PC-3 (cell line): Measurements from ENCODE around the gene CRY2. TPM values are rescaled to one million over a fixed set of nuclear protein-coding genes. Genes with fewer than 3 reads are reported as not detected.

Experiments used
- ATAC-seq: fragments of 200-7000 bp; cut with Tn5 transposase; 2 replicates; pipeline ENCODE4 v1.9.1; 2020; ENCODE audit warnings: mild to moderate bottlenecking, moderate library complexity
- BruUV-seq: library from RNA; stranded (reverse); fragments of 400-500 nt; replicated peaks from 2 replicates; lab custom pipeline; 2021; lab: Mats Ljungman, UMichigan
- CTCF ChIA-PET: fragments of 300-600 bp; sonication (Branson Sonifier 250); formaldehyde crosslinking; loops from one replicate; lab custom pipeline; 2022; ENCODE audit warnings: antibody characterized with exemption; lab: Charles Lee
- POLR2A ChIA-PET: fragments of 300-600 bp; sonication (Branson Sonifier 250); formaldehyde crosslinking; loops from one replicate; lab custom pipeline; 2022; ENCODE audit warnings: antibody characterized with exemption; ENCODE audit not compliant: unreplicated experiment; lab: Charles Lee
- DNase-seq: peaks from one replicate; pipeline ENCODE4 v3.0.0-alpha.2; 2015
- H2AFZ ChIP-seq: fragments of 300-600 bp; sonication (generic); 2 replicates; pipeline ENCODE4 v1.6.0; 2016; ENCODE audit warnings: antibody characterized with exemption, low read length
- H3F3A ChIP-seq: fragments of 300-600 bp; sonication (generic); one replicate; pipeline ENCODE4 v1.6.0; 2017; ENCODE audit warnings: antibody characterized with exemption, low read length, control low read depth, mild to moderate bottlenecking; ENCODE audit not compliant: unreplicated experiment
- H3K27ac ChIP-seq: fragments of 300-600 bp; sonication (generic); 2 replicates; pipeline ENCODE4 v1.5.1; 2016; ENCODE audit warnings: mild to moderate bottlenecking, low read length
- H3K27me3 ChIP-seq: fragments of 300-600 bp; sonication (generic); 2 replicates; pipeline ENCODE4 v1.6.1; 2016; ENCODE audit warnings: low read length, mixed read lengths
- H3K36me3 ChIP-seq: fragments of 300-600 bp; sonication (generic); 2 replicates; pipeline ENCODE4 v1.6.1; 2016; ENCODE audit warnings: low read depth, mixed run types, low read length, mixed read lengths
- H3K4me1 ChIP-seq: fragments of 300-600 bp; sonication (generic); 2 replicates; pipeline ENCODE4 v1.5.1; 2016; ENCODE audit warnings: low read length; ENCODE audit not compliant: insufficient read depth
- H3K4me2 ChIP-seq: fragments of 300-600 bp; sonication (generic); 2 replicates; pipeline ENCODE4 v1.6.0; 2016; ENCODE audit warnings: low read length
- H3K4me3 ChIP-seq: fragments of 300-600 bp; sonication (generic); 2 replicates; pipeline ENCODE4 v1.5.1; 2016; ENCODE audit warnings: mild to moderate bottlenecking, low read length, mixed read lengths
- H3K79me2 ChIP-seq: fragments of 300-600 bp; sonication (generic); 2 replicates; pipeline ENCODE4 v1.6.1; 2017; ENCODE audit warnings: low read length, mixed read lengths
- H3K9ac ChIP-seq: fragments of 300-600 bp; sonication (generic); 2 replicates; pipeline ENCODE4 v1.6.0; 2016; ENCODE audit warnings: mild to moderate bottlenecking, low read length
- H3K9me2 ChIP-seq: fragments of 300-600 bp; sonication (generic); replicated peaks from 2 replicates; pipeline ENCODE4 v1.6.1; 2016; ENCODE audit warnings: mixed run types, low read length, mixed read lengths
- H3K9me3 ChIP-seq: fragments of 300-600 bp; sonication (generic); 2 replicates; pipeline ENCODE4 v1.6.1; 2016; ENCODE audit warnings: low read length, mixed read lengths
- H4K20me1 ChIP-seq: fragments of 300-600 bp; sonication (generic); 2 replicates; pipeline ENCODE4 v1.6.1; 2016; ENCODE audit warnings: low read length, mixed read lengths
- EZH2 ChIP-seq: fragments of 300-600 bp; sonication (generic); IDR thresholded peaks from one replicate; pipeline ENCODE4 v1.6.1; 2017; ENCODE audit warnings: antibody characterized with exemption, mild to moderate bottlenecking, low read length; ENCODE audit not compliant: unreplicated experiment
- EZH2phosphoT487 ChIP-seq: fragments of 300-600 bp; sonication (generic); IDR thresholded peaks from 2 replicates; pipeline ENCODE4 v1.6.1; 2018; ENCODE audit warnings: mild to moderate bottlenecking, antibody characterized with exemption, low read length, borderline replicate concordance
- intact Hi-C: fragments of 100-400 bp; cut with micrococcal nuclease; formaldehyde crosslinking; loops from 2 replicates; pipeline ENCODE4 v1.9.0; 2023
- total RNA-seq: library from RNA; depleted of rRNA; stranded (reverse); fragments of >200 nt; gene quantifications from 2 replicates; pipeline ENCODE4 v1.2.3, GENCODE V29; 2014
- TF ChIP-seq, protein P1 (sequence below): fragments of 300-600 bp; sonication (generic); conservative IDR thresholded peaks from 2 replicates; pipeline ENCODE4 v1.5.1; 2017; ENCODE audit warnings: antibody characterized with exemption, low read depth, mild to moderate bottlenecking, low read length

Gene CRY2
- total RNA-seq, 1 experiment from 2014 or later = 9.5 TPM

DNA sequence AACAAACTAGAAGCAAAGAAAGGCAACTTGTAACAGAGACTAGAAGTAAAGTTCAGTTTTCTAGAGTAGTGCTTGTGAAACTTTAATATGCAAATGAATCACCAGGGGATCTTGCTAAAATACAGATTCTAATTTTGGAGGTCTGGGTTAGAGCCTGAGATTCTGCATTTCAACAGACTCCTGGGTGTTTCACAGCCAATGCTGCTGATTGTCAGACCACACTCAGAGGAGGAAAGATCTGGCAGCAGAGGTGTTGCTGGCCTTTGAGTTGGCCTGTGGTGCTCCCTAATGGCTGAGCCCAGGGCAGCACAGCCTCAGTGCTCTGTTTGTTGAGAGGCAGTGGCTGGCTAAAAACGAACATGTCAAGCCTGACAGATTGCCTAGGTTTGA lies 5.4 kb downstream of the CRY2 start:
- Histone ChIP-seq H3K4me3 (no peak overlapping the region), H3K4me2 (no peak overlapping the region), H3K9ac (no peak overlapping the region), H3K79me2 (peaks cover 55% of the 10 kb centered on the region), H4K20me1 (peaks cover 14% of the 10 kb centered on the region), H3K4me1 (peaks cover 12% of the 10 kb centered on the region; the same call in 1 of the 2 replicates), H3F3A (no peaks in the 10 kb centered on the region), H3K27me3 (no peaks in the 10 kb centered on the region), H3K27ac (no peak overlapping the region), H3K9me2 (no peaks in the 10 kb centered on the region), H2AFZ (no peak overlapping the region), H3K36me3 (0 out of 2 replicates have a peak, but pooled peaks cover 4% of the 10 kb centered on the region), H3K9me3 (no peaks in the 10 kb centered on the region)
- no TSS peak for BruUV-seq
- DNase-seq = no peak
- intact Hi-C loops = no loop called here
- POLR2A ChIA-PET = no interaction called here
- no peak for ATAC-seq
- CTCF ChIA-PET = no interaction called here
- TF ChIP-seq EZH2phosphoT487 (no peak), EZH2 (no peak)
- TF ChIP-seq, protein P1, sequence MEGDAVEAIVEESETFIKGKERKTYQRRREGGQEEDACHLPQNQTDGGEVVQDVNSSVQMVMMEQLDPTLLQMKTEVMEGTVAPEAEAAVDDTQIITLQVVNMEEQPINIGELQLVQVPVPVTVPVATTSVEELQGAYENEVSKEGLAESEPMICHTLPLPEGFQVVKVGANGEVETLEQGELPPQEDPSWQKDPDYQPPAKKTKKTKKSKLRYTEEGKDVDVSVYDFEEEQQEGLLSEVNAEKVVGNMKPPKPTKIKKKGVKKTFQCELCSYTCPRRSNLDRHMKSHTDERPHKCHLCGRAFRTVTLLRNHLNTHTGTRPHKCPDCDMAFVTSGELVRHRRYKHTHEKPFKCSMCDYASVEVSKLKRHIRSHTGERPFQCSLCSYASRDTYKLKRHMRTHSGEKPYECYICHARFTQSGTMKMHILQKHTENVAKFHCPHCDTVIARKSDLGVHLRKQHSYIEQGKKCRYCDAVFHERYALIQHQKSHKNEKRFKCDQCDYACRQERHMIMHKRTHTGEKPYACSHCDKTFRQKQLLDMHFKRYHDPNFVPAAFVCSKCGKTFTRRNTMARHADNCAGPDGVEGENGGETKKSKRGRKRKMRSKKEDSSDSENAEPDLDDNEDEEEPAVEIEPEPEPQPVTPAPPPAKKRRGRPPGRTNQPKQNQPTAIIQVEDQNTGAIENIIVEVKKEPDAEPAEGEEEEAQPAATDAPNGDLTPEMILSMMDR = no peak

- BruUV-seq = no TSS peak
These were observed 6.3 kb downstream of the CRY2 start for GRCh38 chr11:45853332-45854219.

More at GRCh38 chr11:45853332-45854219, 6.3 kb downstream of the CRY2 start:
- POLR2A ChIA-PET = no interaction called here
- H3K9me2 ChIP-seq = no peaks in the 10 kb centered on the region
- DNase-seq = no peak
- H2AFZ ChIP-seq = no peak overlapping the region
- H3K79me2 ChIP-seq = peaks cover 46% of the 10 kb centered on the region
- ATAC-seq = no peak
- no peak overlapping the region for H3K4me2 ChIP-seq
- 0 out of 2 replicates have a peak, but pooled peaks cover 4% of the 10 kb centered on the region for H3K36me3 ChIP-seq
- intact Hi-C loops = no loop called here
- no peak overlapping the region for H3K4me3 ChIP-seq
- CTCF ChIA-PET = no interaction called here
- peaks cover 14% of the 10 kb centered on the region for H4K20me1 ChIP-seq
- no peaks in the 10 kb centered on the region for H3K27me3 ChIP-seq
- H3F3A ChIP-seq = no peaks in the 10 kb centered on the region
- no peaks in the 10 kb centered on the region for H3K9me3 ChIP-seq
- TF ChIP-seq, protein P1 = no peak
- H3K27ac ChIP-seq = no peak overlapping the region
- peaks cover 8% of the 10 kb centered on the region; the same call in 1 of the 2 replicates for H3K4me1 ChIP-seq
- H3K9ac ChIP-seq = no peak overlapping the region
